Hepatocyte (in vitro differentiated cells): Measurements from ENCODE around the gene DELE1. TPM values are rescaled to one million over a fixed set of nuclear protein-coding genes. Genes with fewer than 3 reads are reported as not detected.

Experiments
- DNase-seq: peaks from one replicate; pipeline ENCODE4 v3.0.0-alpha.2; 2016; ENCODE audit warnings: low spot score
- H2AFZ ChIP-seq: fragments of 200-600 bp; sonication (generic); 2 replicates; pipeline ENCODE4 v1.6.0; 2016; ENCODE audit warnings: antibody characterized with exemption, mild to moderate bottlenecking
- H3K27ac ChIP-seq: fragments of 200-600 bp; sonication (generic); 2 replicates; pipeline ENCODE4 v1.5.1; 2016; ENCODE audit warnings: mild to moderate bottlenecking
- H3K27me3 ChIP-seq: fragments of 200-600 bp; sonication (generic); 2 replicates; pipeline ENCODE4 v1.6.1; 2016
- H3K36me3 ChIP-seq: fragments of 200-600 bp; sonication (generic); replicated peaks from 2 replicates; pipeline ENCODE4 v1.5.1; 2016; ENCODE audit warnings: low read depth; ENCODE audit not compliant: insufficient read depth
- H3K4me1 ChIP-seq: fragments of 200-600 bp; sonication (generic); 2 replicates; pipeline ENCODE4 v1.5.1; 2016; ENCODE audit warnings: mild to moderate bottlenecking, moderate library complexity; ENCODE audit not compliant: insufficient read depth
- H3K4me2 ChIP-seq: fragments of 200-600 bp; sonication (generic); 2 replicates; pipeline ENCODE4 v1.6.0; 2016
- H3K4me3 ChIP-seq: fragments of 200-600 bp; sonication (generic); 2 replicates; pipeline ENCODE4 v1.5.1; 2016; ENCODE audit warnings: mild to moderate bottlenecking
- H3K79me2 ChIP-seq: fragments of 200-600 bp; sonication (generic); 2 replicates; pipeline ENCODE4 v1.6.0; 2017; ENCODE audit warnings: mild to moderate bottlenecking
- H3K9me2 ChIP-seq: fragments of 200-600 bp; sonication (generic); replicated peaks from 2 replicates; pipeline ENCODE4 v1.6.0; 2017; ENCODE audit warnings: mild to moderate bottlenecking; ENCODE audit not compliant: insufficient read depth
- H3K9me3 ChIP-seq: fragments of 200-600 bp; sonication (generic); 2 replicates; pipeline ENCODE4 v1.5.1; 2016; ENCODE audit warnings: low read depth, mild to moderate bottlenecking
- H4K20me1 ChIP-seq: fragments of 200-600 bp; sonication (generic); 2 replicates; pipeline ENCODE4 v1.6.0; 2016; ENCODE audit warnings: mild to moderate bottlenecking; ENCODE audit not compliant: insufficient read depth, poor library complexity, severe bottlenecking
- EZH2 ChIP-seq: fragments of 200-600 bp; sonication (generic); IDR thresholded peaks from 2 replicates; pipeline ENCODE4 v1.6.1; 2016; ENCODE audit warnings: antibody characterized with exemption, mild to moderate bottlenecking, borderline replicate concordance
- EZH2phosphoT487 ChIP-seq: fragments of 200-600 bp; sonication (generic); IDR thresholded peaks from one replicate; pipeline ENCODE4 v1.6.1; 2018; ENCODE audit warnings: antibody characterized with exemption, mild to moderate bottlenecking, low read depth, moderate library complexity; ENCODE audit not compliant: unreplicated experiment, severe bottlenecking
- WGBS: methylation state at CpG from one replicate; pipeline ENCODE4 v1.1.6; 2016; ENCODE audit warnings: low lambda C conversion rate; ENCODE audit errors: missing lambda C conversion rate; 5-methylcytosine and 5-hydroxymethylcytosine counted together
- polyA plus RNA-seq: library from polyadenylated mRNA; unstranded; fragments of >200 nt; fragmentation: Nextera tagmentation; extraction: Ambion mirVana; gene quantifications from 2 replicates; pipeline ENCODE4 v1.2.1, GENCODE V29; 2016
- total RNA-seq: library from RNA; depleted of rRNA; stranded (reverse); fragments of >200 nt; gene quantifications from 2 replicates; pipeline ENCODE4 v1.2.3, GENCODE V29; 2014
- TF ChIP-seq, protein P1 (sequence below): fragments of 200-600 bp; sonication (generic); IDR thresholded peaks from 2 replicates; pipeline ENCODE4 v1.5.1; 2016; ENCODE audit warnings: antibody characterized with exemption, mild to moderate bottlenecking; ENCODE audit not compliant: poor library complexity

Gene DELE1
- total and polyA plus RNA-seq, 2 experiments from 2014 or later: 32.6 to 62.0 TPM

DNA sequence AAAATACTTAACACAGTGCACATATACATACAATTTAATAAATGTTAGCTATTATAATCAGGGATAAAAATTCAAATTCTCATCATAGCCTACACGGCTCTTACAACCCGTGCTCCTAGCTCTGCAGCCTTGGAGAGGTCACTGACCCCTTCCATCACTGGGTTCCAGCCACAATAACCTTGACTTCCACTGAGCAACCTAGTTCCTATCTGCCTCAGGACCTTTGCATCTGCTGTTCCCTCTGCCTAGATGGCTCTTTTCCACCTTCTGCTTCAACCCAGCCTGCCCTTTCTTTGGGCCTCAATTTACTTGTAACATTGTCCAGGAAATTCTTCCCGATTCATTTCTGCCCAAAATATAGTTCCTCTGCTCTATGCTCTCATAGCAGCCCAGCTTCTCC, 8.9 kb upstream of the DELE1 start:
- no peak for DNase-seq
- Histone ChIP-seq H3K4me3 (no peak overlapping the region), H4K20me1 (no peaks in the 10 kb centered on the region), H2AFZ (no peak overlapping the region), H3K27me3 (peaks cover 15% of the 10 kb centered on the region), H3K36me3 (no peaks in the 10 kb centered on the region), H3K9me2 (no peaks in the 10 kb centered on the region), H3K27ac (no peak overlapping the region), H3K4me2 (peak overlapping the region; percentile 89), H3K4me1 (peaks cover 10% of the 10 kb centered on the region), H3K79me2 (no peaks in the 10 kb centered on the region), H3K9me3 (no peaks in the 10 kb centered on the region)
- TF ChIP-seq EZH2phosphoT487 (no peak), EZH2 (no peak)
- TF ChIP-seq, protein P1, sequence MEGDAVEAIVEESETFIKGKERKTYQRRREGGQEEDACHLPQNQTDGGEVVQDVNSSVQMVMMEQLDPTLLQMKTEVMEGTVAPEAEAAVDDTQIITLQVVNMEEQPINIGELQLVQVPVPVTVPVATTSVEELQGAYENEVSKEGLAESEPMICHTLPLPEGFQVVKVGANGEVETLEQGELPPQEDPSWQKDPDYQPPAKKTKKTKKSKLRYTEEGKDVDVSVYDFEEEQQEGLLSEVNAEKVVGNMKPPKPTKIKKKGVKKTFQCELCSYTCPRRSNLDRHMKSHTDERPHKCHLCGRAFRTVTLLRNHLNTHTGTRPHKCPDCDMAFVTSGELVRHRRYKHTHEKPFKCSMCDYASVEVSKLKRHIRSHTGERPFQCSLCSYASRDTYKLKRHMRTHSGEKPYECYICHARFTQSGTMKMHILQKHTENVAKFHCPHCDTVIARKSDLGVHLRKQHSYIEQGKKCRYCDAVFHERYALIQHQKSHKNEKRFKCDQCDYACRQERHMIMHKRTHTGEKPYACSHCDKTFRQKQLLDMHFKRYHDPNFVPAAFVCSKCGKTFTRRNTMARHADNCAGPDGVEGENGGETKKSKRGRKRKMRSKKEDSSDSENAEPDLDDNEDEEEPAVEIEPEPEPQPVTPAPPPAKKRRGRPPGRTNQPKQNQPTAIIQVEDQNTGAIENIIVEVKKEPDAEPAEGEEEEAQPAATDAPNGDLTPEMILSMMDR: no peak
- 96% methylated on average over 3 of the region's 3 CpGs for WGBS

DNA sequence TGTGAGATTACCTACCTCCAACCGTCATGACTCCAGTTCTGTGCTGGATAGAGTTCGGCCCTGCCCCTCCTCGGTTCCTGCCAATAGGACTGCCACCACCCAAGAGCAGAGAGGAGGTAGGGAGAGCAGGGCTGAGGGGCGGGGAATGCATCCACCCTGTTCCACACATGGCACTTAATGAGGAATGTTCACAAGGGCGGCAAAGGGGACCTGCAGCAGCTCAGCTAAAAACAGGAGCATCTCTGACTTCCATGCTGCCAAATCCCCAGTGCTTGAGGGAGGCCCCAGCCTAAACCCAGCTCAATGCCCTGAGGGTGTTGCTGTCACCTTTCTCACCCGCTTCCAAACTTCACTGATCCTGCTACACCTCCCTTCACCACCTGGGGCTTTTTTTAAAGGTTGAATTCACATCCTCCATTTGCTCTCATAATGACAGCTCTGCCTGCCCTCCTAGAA, 7.8 kb upstream of the DELE1 start:
- H3K79me2 ChIP-seq: no peaks in the 10 kb centered on the region
- TF ChIP-seq EZH2: no peak
- no peak for TF ChIP-seq EZH2phosphoT487
- TF ChIP-seq, protein P1: no peak
- no peak for DNase-seq
- no peaks in the 10 kb centered on the region for H3K9me3 ChIP-seq
- no peak overlapping the region for H2AFZ ChIP-seq
- no peak overlapping the region for H3K4me3 ChIP-seq
- 38% methylated on average over 6 of the region's 6 CpGs for WGBS
- no peaks in the 10 kb centered on the region for H4K20me1 ChIP-seq
- no peak overlapping the region for H3K4me2 ChIP-seq
- no peaks in the 10 kb centered on the region for H3K9me2 ChIP-seq
- H3K4me1 ChIP-seq: peaks cover 10% of the 10 kb centered on the region
- no peaks in the 10 kb centered on the region for H3K36me3 ChIP-seq
- no peak overlapping the region for H3K27ac ChIP-seq
- H3K27me3 ChIP-seq: peaks cover 15% of the 10 kb centered on the region

GRCh38 chr5:141916522-141916921, 7.1 kb upstream of the DELE1 start:
- peaks cover 10% of the 10 kb centered on the region for H3K4me1 ChIP-seq
- H3K9me3 ChIP-seq: no peaks in the 10 kb centered on the region
- 83% methylated on average over 2 of the region's 2 CpGs for WGBS
- H3K4me3 ChIP-seq: no peak overlapping the region
- H3K79me2 ChIP-seq: no peaks in the 10 kb centered on the region
- H4K20me1 ChIP-seq: no peaks in the 10 kb centered on the region
- no peaks in the 10 kb centered on the region for H3K36me3 ChIP-seq
- no peak overlapping the region for H3K4me2 ChIP-seq
- H3K9me2 ChIP-seq: no peaks in the 10 kb centered on the region
- peaks cover 15% of the 10 kb centered on the region for H3K27me3 ChIP-seq
- H2AFZ ChIP-seq: no peak overlapping the region
- no peak for DNase-seq
- TF ChIP-seq EZH2phosphoT487 (no peak), EZH2 (no peak)
- TF ChIP-seq, protein P1: no peak
- no peak overlapping the region for H3K27ac ChIP-seq

GRCh38 chr5:141917760-141918159, 5.9 kb upstream of the DELE1 start:
- Histone ChIP-seq H3K27ac (no peak overlapping the region), H2AFZ (no peak overlapping the region), H3K4me1 (peaks cover 14% of the 10 kb centered on the region), H3K36me3 (no peaks in the 10 kb centered on the region), H4K20me1 (no peaks in the 10 kb centered on the region), H3K27me3 (peaks cover 14% of the 10 kb centered on the region), H3K4me3 (no peak overlapping the region), H3K79me2 (no peaks in the 10 kb centered on the region), H3K9me3 (no peaks in the 10 kb centered on the region), H3K9me2 (no peaks in the 10 kb centered on the region), H3K4me2 (no peak overlapping the region)
- TF ChIP-seq EZH2 (no peak), EZH2phosphoT487 (no peak)
- TF ChIP-seq, protein P1: no peak
- no peak for DNase-seq
- 91% methylated on average over 5 of the region's 5 CpGs for WGBS
